ENCODE data around the gene TTC17.

TTC17 gene

GRCh38 chr11:43358279-43358800 is 380 bp upstream of the TTC17 start:
- Histone ChIP-seq H3K79me2 (ENCODE audit: control insufficient read depth, insufficient read depth, low read length, unreplicated experiment) (peaks cover 42% of the 10 kb centered on the region), H2AFZ (ENCODE audit: low read length, unreplicated experiment) (peak overlapping the region; percentile 94), H3K36me3 (ENCODE audit: insufficient read depth, low read length) (no peaks in the 10 kb centered on the region), H3K4me3 (ENCODE audit: low read depth, low read length) (peak overlapping the region; percentile 94), H3K27ac (ENCODE audit: low read depth, low read length) (peak overlapping the region; percentile 81; the same call in 1 of the 2 replicates), H3K4me1 (ENCODE audit: control insufficient read depth, insufficient read depth, low read length, unreplicated experiment) (peaks cover 14% of the 10 kb centered on the region), H3K27me3 (ENCODE audit: insufficient read depth, low read length) (no peaks in the 10 kb centered on the region)

DNA sequence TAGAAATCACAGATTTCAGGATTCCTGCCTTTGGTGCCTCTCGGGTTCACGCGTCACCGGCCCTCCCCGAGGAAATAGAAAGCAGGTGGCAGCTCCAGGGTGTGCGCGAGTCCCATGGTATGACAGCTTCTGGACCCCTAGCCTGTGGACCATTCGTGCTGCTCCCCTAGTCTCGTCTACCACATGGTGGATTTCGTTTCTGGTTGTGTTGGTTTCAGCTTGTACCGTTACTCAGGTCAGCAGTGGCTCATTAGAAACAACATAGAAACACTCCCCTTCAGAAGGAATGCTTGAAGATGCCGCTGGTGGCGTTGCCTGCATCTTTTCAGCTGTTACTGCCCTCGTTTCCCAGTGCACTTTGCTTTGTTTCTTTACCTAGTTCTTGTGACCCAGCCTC is 700 bp downstream of the TTC17 start:
- Histone ChIP-seq H3K27ac (ENCODE audit: low read depth, low read length) (peak overlapping the region; percentile 81), H3K79me2 (ENCODE audit: control insufficient read depth, insufficient read depth, low read length, unreplicated experiment) (peaks cover 52% of the 10 kb centered on the region), H3K4me3 (ENCODE audit: low read depth, low read length) (peak overlapping the region; percentile 94), H3K36me3 (ENCODE audit: insufficient read depth, low read length) (no peaks in the 10 kb centered on the region), H3K27me3 (ENCODE audit: insufficient read depth, low read length) (no peaks in the 10 kb centered on the region), H3K4me1 (ENCODE audit: control insufficient read depth, insufficient read depth, low read length, unreplicated experiment) (peaks cover 14% of the 10 kb centered on the region), H2AFZ (ENCODE audit: low read length, unreplicated experiment) (peak overlapping the region; percentile 86)

DNA sequence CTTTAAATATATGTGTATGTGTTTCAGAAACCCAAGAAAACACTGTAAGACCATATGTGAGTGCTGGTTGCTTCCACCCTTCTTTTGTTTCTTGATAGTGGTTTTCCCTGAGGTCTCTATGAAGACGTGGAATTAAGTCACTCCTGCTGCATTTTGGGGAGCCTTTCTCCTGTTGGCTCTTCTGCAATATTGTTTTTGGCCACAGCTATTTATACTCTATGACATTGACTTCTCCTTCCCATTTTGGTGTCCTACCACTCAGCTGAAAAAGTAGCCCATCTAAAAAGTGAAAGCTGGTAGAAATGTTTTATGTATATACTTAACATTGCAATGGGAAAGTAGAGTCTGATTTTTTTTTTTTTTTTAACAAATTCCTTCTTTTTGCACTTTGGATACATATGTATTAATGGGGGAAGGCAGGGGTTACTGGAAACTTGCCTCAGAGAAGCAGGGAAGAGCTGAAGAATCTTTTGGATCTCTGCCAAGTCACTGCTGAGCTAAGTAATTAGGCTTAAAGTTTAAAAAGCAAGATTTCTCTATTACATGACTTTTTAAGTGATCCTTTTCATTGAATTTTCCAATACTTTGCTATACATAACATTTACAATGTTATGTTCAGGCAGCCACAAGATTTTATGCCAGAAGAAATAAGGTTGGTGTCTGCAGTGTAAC is 1.8 kb downstream of the TTC17 start:
- no peaks in the 10 kb centered on the region for H3K27me3 ChIP-seq (ENCODE audit: insufficient read depth, low read length)
- no peak overlapping the region for H2AFZ ChIP-seq (ENCODE audit: low read length, unreplicated experiment)
- H3K79me2 ChIP-seq (ENCODE audit: control insufficient read depth, insufficient read depth, low read length, unreplicated experiment), result peaks cover 58% of the 10 kb centered on the region
- H3K4me1 ChIP-seq (ENCODE audit: control insufficient read depth, insufficient read depth, low read length, unreplicated experiment), result peaks cover 14% of the 10 kb centered on the region
- no peaks in the 10 kb centered on the region for H3K36me3 ChIP-seq (ENCODE audit: insufficient read depth, low read length)
- peak overlapping the region; percentile 81; the same call in 1 of the 2 replicates for H3K27ac ChIP-seq (ENCODE audit: low read depth, low read length)
- peak overlapping the region; percentile 94 for H3K4me3 ChIP-seq (ENCODE audit: low read depth, low read length)

DNA sequence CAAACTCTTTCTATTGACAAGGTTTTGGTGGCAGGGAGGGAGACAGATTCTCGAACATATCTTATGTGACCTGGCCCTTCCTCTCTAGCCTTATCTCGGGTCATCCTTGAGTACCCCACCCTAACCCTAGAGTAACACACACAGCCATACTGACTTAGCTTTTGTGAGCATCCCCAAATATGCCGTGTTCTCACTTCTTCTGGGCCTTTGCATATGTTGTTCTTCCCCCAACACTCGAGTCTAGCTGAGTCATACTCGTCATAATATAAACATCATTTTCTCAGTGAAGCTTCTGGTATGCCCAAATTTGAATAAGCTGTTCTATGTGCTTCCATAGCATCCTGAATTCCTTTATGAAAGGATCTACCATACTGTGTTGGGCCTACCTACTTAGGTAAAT is 8.0 kb downstream of the TTC17 start:
- no peaks in the 10 kb centered on the region for H3K27me3 ChIP-seq (ENCODE audit: insufficient read depth, low read length)
- no peak overlapping the region for H3K4me3 ChIP-seq (ENCODE audit: low read depth, low read length)
- H3K4me1 ChIP-seq (ENCODE audit: control insufficient read depth, insufficient read depth, low read length, unreplicated experiment), result peaks cover 7% of the 10 kb centered on the region
- H3K27ac ChIP-seq (ENCODE audit: low read depth, low read length), result no peak overlapping the region
- no peak overlapping the region for H2AFZ ChIP-seq (ENCODE audit: low read length, unreplicated experiment)
- H3K79me2 ChIP-seq (ENCODE audit: control insufficient read depth, insufficient read depth, low read length, unreplicated experiment), result peaks cover 87% of the 10 kb centered on the region
- peaks cover 5% of the 10 kb centered on the region for H3K36me3 ChIP-seq (ENCODE audit: insufficient read depth, low read length)

DNA sequence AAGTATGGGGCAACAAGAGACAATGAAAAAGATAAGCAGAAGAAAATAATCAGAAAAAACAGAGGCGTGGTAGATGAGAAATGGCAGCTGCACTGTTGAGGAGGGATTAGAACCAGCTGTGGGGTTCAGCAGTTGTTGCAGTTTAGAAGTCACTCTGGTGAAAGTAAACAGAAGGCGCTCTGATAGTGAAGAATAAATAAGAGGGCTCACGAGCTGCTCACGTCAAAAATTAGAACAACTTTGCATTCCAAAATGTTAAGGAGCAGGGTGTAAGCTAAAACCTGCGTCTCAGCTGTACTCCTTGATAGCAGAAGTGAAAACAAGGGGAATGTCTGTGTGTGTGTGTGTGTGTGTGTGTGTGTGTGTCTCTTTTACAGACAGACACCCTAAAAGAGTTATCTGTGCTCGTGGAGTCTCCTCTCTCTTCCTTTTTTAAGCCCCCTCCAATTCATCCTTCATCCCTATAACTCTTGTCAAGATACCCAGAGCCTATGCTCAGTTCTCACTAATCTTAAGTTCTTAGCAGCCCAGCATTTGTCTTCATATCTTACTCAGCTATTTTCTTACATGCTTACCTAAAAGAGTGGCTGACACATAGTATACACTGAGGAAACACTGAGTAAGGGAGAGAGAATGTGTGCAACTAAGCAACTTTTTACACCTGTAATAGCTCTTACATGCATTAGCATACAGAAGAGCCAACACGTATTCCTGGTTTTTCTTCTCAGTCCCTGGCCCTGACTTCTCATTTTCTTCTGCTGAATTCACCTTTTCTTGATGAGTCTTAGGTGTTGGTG is 8.9 kb downstream of the TTC17 start:
- no peak overlapping the region for H3K4me3 ChIP-seq (ENCODE audit: low read depth, low read length)
- H3K4me1 ChIP-seq (ENCODE audit: control insufficient read depth, insufficient read depth, low read length, unreplicated experiment), result peaks cover 7% of the 10 kb centered on the region
- H2AFZ ChIP-seq (ENCODE audit: low read length, unreplicated experiment), result no peak overlapping the region
- peaks cover 82% of the 10 kb centered on the region for H3K79me2 ChIP-seq (ENCODE audit: control insufficient read depth, insufficient read depth, low read length, unreplicated experiment)
- H3K27ac ChIP-seq (ENCODE audit: low read depth, low read length), result no peak overlapping the region
- peaks cover 5% of the 10 kb centered on the region for H3K36me3 ChIP-seq (ENCODE audit: insufficient read depth, low read length)
- H3K27me3 ChIP-seq (ENCODE audit: insufficient read depth, low read length), result no peaks in the 10 kb centered on the region

GRCh38 chr11:43376065-43376464 is 17.3 kb downstream of the TTC17 start:
- Histone ChIP-seq H3K27ac (ENCODE audit: low read depth, low read length) (peak overlapping the region; percentile 87), H3K27me3 (ENCODE audit: insufficient read depth, low read length) (no peaks in the 10 kb centered on the region), H2AFZ (ENCODE audit: low read length, unreplicated experiment) (peak overlapping the region; percentile 24), H3K4me1 (ENCODE audit: control insufficient read depth, insufficient read depth, low read length, unreplicated experiment) (peaks cover 11% of the 10 kb centered on the region), H3K79me2 (ENCODE audit: control insufficient read depth, insufficient read depth, low read length, unreplicated experiment) (peaks cover 51% of the 10 kb centered on the region), H3K36me3 (ENCODE audit: insufficient read depth, low read length) (no peaks in the 10 kb centered on the region), H3K4me3 (ENCODE audit: low read depth, low read length) (peak overlapping the region; percentile 61; the same call in 1 of the 2 replicates)

- H2AFZ ChIP-seq (ENCODE audit: low read length, unreplicated experiment), result peak overlapping the region; percentile 24
- H3K27me3 ChIP-seq (ENCODE audit: insufficient read depth, low read length), result no peaks in the 10 kb centered on the region
- H3K4me1 ChIP-seq (ENCODE audit: control insufficient read depth, insufficient read depth, low read length, unreplicated experiment), result peaks cover 11% of the 10 kb centered on the region
- peaks cover 46% of the 10 kb centered on the region for H3K79me2 ChIP-seq (ENCODE audit: control insufficient read depth, insufficient read depth, low read length, unreplicated experiment)
- H3K4me3 ChIP-seq (ENCODE audit: low read depth, low read length), result peak overlapping the region; percentile 61; the same call in 1 of the 2 replicates
- H3K36me3 ChIP-seq (ENCODE audit: insufficient read depth, low read length), result no peaks in the 10 kb centered on the region
- peak overlapping the region; percentile 87 for H3K27ac ChIP-seq (ENCODE audit: low read depth, low read length)
Measured at GRCh38 chr11:43376594-43376993, 17.9 kb downstream of the TTC17 start.

DNA sequence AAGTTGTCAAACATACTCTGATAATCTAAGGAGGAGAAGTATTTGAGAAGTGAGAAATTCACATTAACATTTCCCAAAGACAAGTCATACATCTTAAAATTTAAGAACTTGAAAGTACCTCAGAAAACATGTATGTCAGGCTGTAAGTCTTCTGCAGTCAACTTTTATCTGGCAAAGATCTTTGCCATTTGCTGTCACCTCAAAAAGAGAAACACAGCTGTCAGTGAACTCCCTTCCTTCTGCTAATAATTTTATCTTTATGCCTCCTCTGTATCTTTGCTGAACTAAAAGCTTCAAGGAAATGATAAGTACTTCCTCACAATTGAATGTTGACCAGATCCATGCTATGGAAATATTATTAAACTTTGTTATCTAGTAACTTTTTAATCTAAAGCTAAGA is 18.7 kb downstream of the TTC17 start:
- Histone ChIP-seq H2AFZ (ENCODE audit: low read length, unreplicated experiment) (no peak overlapping the region), H3K79me2 (ENCODE audit: control insufficient read depth, insufficient read depth, low read length, unreplicated experiment) (peaks cover 43% of the 10 kb centered on the region), H3K4me1 (ENCODE audit: control insufficient read depth, insufficient read depth, low read length, unreplicated experiment) (peaks cover 11% of the 10 kb centered on the region), H3K27ac (ENCODE audit: low read depth, low read length) (no peak overlapping the region), H3K36me3 (ENCODE audit: insufficient read depth, low read length) (no peaks in the 10 kb centered on the region), H3K27me3 (ENCODE audit: insufficient read depth, low read length) (no peaks in the 10 kb centered on the region), H3K4me3 (ENCODE audit: low read depth, low read length) (no peak overlapping the region)

DNA sequence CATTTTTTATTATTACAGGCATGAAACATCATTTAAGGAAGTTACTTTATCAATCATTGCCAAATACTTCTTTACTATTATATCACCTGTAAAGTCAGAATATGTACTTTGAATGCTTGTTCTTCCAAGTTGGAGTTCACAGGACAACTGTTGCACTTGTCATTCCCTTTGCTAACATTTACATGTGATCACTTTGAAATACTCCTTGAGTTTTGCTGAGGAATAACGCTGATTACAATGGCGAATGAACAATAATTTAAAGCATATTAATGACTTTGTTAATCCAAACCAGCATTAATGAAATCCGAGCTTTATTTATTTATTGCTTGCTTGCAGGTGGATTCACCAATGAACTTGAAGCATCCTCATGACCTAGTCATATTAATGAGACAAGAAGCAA is 20.2 kb downstream of the TTC17 start:
- Histone ChIP-seq H3K4me1 (ENCODE audit: control insufficient read depth, insufficient read depth, low read length, unreplicated experiment) (peaks cover 11% of the 10 kb centered on the region), H2AFZ (ENCODE audit: low read length, unreplicated experiment) (no peak overlapping the region), H3K4me3 (ENCODE audit: low read depth, low read length) (no peak overlapping the region), H3K36me3 (ENCODE audit: insufficient read depth, low read length) (no peaks in the 10 kb centered on the region), H3K27me3 (ENCODE audit: insufficient read depth, low read length) (no peaks in the 10 kb centered on the region), H3K79me2 (ENCODE audit: control insufficient read depth, insufficient read depth, low read length, unreplicated experiment) (peaks cover 38% of the 10 kb centered on the region), H3K27ac (ENCODE audit: low read depth, low read length) (no peak overlapping the region)

GRCh38 chr11:43381802-43382201 is 23.1 kb downstream of the TTC17 start:
- Histone ChIP-seq H3K36me3 (ENCODE audit: insufficient read depth, low read length) (no peaks in the 10 kb centered on the region), H2AFZ (ENCODE audit: low read length, unreplicated experiment) (no peak overlapping the region), H3K27ac (ENCODE audit: low read depth, low read length) (no peak overlapping the region), H3K27me3 (ENCODE audit: insufficient read depth, low read length) (no peaks in the 10 kb centered on the region), H3K4me1 (ENCODE audit: control insufficient read depth, insufficient read depth, low read length, unreplicated experiment) (no peaks in the 10 kb centered on the region), H3K79me2 (ENCODE audit: control insufficient read depth, insufficient read depth, low read length, unreplicated experiment) (peaks cover 22% of the 10 kb centered on the region), H3K4me3 (ENCODE audit: low read depth, low read length) (no peak overlapping the region)
